Spleen (tissue), 7 donors: ENCODE measurements around the gene BIRC5.

Experiments
- CTCF ChIP-seq, 11 experiments: fragments of 200-600 bp in 7 of 11; fragments of 450-650 bp in 4 of 11; sonication (generic) in 4 of 11; IDR thresholded peaks in 8 of 11; conservative IDR thresholded peaks in 3 of 11; 1 replicate in 7 of 11; 2 replicates in 4 of 11; pipeline versions ENCODE4 v1.4.0 to v1.8.0; 2016 to 2021; ENCODE audit warnings: antibody characterized with exemption in 11 of 11, inconsistent platforms in 4 of 11, mild to moderate bottlenecking in 1 of 11
- POLR2A ChIP-seq, 3 donors: fragments of 450-650 bp; IDR thresholded peaks; one replicate each; pipeline ENCODE4 v1.5.1; 2017; ENCODE audit warnings: antibody characterized with exemption in 3 of 3, mild to moderate bottlenecking in 1 of 3
- donor health status: DM: no; HTN: no; CAD: no; lungs with moderate emphysema.
- donor health status: DM: no; HTN: no; CAD: no.
- donor health status: DM: no; HTN: no; CAD: no.

- TF ChIP-seq CTCF (IDR thresholded peaks at IDR 0.05 in 8 of 11, conservative IDR thresholded peaks at IDR 0.05 in 3 of 11) (no peak), POLR2A (IDR thresholded peaks at IDR 0.05) (no peak)
Measured at GRCh38 chr17:78268951-78269905, 55.2 kb downstream of the BIRC5 start.
